NCI-H524 treated with DMSO at 0.1 percent for 48 hours (cell line): Measurements from ENCODE around the gene UGT1A10.
"Not testable (repeated sequence)": the region's sequence is repeated elsewhere in the genome, so short reads cannot be mapped to it uniquely, and the experiment has no call there.

Experiments used
- DNase-seq: peaks from one replicate; lab custom pipeline; 2025; lab: John Stamatoyannopoulos, UW

The UGT1A10 gene

DNA sequence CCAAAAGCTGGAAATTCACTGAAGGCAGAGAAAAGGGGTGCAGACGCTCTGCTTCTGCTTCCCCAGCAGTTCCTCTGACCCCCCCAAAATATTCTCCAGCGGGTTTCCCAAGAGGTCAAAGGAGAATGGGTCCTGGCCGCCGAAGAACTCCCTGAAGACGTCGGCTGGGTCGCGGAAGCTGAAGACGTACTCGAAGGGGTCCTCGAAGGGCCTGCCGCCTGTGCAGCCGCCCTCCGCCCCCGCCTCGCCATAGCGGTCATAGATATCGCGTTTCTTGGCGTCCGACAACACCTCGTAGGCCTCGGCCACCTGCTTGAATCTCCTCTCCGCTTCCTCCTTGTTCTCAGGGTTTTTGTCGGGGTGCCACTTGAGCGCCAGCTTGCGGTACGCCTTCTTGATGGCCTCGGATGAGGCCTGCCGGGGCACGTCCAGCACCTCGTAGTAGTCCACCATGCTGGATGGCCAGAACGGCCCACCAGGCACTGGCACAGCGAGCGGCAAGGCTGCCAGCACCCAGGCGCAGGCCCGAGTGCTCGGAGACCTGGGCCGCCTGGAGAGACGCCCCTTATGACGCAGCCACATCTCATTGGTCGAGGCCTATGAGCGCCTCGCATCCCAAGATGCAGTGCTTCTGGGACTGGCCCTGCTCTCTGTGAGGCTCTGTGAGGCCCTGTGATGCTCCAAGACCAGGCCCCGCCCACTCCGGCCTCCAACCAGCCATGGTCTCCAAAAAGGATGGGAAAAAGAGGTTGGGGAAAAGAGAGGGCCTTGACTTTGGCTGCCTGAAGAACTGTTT lies 107.4 kb downstream of the UGT1A10 start:
- DNase-seq: no peak

DNA sequence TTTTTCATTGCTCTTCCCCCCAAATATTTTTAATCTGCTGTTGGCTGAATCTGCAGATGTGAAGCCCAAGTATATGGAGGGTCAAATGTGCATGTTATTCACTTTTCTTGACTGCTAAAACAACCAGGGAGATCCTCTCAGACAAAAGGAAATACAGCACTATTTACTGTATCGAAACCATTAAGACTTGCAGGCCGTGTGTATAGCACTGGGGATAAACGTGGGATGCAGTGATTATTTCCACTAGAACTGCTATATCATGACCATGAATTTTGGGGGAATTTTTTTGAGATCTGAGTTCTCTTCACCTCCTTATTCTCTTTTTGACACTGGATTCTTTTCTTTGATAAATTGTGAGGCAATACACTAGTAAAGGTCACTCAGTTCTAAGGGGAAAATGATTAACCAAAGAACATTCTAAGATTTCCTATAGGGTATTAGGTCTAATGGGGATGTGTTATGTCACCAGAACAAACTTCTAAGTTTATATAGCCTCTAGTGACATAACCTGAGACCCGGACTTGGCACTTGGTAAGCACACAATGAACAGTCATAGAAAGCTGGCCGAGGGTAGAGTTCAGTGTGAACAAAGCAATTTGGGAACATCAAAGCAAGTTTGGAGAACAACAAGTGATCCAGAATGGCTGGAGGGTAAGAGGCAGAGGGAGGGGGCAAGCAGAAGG lies 109.0 kb downstream of the UGT1A10 start:
- DNase-seq: no peak

DNA sequence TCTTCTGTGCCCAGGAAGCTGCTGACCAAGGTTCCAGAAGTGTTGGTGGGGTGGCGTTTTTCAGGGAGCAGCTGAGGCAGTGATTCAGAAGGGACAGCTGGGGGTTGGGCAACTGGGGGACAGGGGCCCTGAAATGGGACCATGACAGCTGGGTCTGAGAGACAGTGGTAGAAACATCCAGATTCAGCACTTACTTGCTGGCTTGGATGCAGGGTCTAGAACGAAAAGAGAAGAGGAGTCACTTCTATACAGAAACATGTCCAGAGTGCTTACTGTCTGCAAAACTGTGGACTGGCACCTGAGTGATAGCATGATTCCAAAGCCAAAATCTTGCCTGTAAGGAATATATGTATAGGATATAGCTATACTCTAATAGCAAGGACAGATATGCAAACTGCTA lies 109.6 kb downstream of the UGT1A10 start:
- not testable (repeated sequence) for DNase-seq

DNA sequence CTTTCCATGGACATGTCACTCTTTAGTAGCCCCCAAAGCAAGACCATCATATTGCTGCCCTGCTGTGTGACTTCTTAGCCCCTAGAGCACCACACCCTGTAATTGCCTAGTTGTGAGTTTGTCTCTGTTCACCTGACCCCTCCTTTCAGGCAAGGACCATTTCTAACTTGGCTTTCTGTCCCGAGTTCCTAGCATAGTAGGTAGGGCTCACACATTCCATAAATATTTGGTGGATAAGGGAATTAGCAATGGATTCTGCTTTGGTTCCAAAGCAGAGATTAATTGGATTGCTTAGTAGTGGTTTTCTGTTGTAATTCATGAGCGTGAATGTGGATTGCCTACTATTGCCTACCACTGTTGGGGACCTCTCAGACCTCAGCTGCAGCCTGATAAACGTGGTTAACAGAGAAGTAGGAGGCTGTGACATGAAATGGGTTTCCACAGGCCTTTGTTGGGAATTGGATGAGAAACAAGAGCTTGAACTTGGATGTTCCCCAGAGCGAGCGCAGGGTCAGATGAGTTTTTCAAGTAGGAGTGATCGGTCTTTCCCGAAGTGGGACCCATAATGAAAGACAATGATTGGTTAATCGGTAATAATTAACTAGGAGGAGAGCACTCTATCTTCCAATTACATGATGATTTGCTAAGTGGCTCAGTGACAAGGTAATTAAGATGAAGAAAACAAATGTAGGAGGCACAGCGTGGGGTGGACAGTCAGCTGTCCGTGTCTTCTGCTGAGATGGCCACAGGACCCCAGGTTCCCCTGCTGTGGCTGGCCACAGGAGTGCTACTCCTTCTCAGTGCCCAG lies 110.4 kb downstream of the UGT1A10 start:
- no peak for DNase-seq

DNA sequence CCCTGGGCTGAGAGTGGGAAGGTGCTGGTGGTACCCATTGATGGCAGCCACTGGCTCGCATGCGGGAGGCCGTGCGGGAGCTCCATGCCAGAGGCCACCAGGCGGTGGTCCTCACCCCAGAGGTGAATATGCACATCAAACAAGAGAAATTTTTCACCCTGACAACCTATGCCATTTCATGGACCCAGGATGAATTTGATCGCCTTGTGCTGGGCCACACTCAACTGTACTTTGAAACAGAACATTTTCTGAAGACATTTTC lies 111.0 kb downstream of the UGT1A10 start:
- no peak for DNase-seq

DNA sequence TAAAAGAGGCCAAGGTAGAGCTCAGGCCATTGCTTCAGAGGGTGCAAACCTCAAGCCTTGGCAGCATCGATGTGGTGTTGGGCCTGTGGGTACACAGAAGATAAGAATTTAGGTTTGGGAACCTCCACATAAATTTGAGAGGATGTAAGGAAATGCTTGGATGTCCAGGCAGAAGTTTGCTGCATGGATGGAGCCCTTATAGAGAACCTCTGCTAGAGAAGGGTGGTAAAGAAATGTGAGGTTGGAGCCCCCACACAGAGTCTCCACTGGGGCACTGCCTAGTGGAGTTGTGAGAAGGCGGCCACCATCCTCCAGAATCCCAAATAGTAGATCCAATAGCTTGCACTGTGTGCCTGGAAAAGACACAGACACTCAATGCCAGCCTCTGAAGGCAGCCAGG lies 114.4 kb downstream of the UGT1A10 start:
- not testable (repeated sequence) for DNase-seq

DNA sequence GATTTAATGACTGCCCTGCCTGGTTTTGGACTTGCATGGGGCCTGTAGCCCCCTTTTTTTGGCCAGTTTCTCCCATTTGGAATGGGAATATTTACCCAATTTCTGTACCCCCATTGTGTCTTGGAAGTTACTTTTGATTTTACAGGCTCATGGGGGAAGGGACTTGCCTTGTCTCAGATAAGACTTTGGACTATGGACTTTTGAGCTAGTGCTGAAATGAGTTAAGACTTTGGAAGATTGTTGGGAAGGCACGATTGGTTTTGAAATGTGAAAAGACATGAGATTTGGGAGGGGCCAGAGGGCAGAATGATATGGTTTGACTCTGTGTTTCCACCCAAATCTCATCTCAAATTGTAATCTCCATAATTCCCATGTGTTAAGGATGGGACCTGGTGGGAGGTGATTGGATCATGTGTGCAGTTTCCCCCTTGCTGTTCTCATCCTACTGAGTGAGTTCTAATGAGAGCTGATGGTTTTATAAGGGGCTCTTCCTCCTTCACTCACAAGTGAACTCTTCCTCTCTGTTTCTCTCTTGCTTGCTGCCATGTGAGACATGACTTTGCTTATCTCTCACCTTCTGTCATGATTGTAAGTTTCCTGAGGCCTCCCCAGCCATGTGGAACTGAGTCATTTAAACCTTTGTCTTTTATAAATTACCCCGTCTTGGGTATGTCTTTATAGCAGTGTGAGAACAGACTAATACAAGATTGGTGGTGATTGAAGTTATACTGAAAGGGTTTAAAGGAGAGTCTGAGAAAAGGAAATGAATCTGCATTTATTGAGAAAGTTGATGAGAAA lies 115.2 kb downstream of the UGT1A10 start:
- DNase-seq: not testable (repeated sequence)

DNA sequence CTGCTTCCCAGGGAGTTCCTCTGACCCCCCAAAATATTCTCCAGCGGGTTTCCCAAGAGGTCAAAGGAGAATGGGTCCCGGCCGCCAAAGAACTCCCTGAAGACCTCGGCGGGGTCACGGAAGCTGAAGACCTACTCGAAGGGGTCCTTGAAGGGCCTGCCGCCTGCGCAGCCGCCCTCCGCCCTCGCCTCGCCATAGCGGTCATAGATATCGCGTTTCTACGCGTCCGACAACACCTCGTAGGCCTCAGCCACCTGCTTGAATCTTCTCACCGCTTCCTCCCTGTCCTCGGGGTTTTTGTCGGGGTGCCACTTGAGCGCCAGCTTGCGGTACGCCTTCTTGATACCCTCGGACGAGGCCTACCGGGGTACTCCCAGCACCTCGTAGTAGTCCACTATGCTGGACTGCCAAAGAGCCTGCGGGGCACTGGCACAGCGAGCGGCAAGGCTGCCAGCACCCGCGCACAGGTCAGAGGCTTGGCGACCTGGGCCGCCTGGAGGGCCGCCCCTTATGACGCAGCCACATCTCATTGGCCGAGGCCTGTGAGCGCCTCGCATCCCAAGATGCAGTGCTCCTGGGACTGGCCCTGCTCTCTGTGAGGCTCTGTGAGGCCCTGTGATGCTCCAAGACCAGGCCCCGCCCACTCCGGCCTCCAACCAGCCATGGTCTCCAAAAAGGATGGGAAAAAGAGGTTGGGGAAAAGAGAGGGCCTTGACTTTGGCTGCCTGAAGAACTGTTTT lies 118.8 kb downstream of the UGT1A10 start:
- no peak for DNase-seq

DNA sequence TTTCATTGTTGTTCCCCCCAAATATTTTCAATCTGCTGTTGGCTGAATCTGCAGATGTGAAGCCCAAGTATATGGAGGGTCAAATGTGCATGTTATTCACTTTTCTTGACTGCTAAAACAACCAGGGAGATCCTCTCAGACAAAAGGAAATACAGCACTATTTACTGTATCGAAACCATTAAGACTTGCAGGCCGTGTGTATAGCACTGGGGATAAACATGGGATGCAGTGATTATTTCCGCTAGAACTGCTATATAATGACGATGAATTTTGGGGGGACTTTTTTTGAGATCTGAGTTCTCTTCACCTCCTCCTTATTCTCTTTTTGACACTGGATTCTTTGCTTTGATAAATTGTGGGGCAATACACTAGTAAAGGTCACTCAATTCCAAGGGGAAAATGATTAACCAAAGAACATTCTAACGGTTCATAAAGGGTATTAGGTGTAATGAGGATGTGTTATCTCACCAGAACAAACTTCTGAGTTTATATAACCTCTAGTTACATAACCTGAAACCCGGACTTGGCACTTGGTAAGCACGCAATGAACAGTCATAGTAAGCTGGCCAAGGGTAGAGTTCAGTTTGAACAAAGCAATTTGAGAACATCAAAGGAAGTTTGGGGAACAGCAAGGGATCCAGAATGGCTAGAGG lies 120.3 kb downstream of the UGT1A10 start:
- no peak for DNase-seq

DNA sequence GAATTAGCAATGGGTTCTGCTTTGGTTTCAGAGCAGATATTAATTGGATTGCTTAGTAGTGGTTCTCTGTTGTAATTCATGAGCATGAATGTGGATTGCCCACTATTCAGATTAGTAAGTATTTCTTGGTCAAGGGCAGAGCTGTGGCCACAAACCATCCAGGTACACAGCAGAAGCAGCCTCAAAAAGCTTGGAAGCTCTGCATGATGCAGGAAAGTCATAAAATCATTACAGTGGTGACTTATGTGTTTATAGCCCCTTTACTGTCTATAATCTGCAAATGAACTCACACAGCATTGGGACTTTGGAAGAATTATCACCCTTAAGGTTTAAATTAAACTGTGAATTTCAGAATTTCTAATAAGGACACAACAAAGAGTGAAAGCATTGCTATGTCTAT lies 121.9 kb downstream of the UGT1A10 start:
- DNase-seq: no peak

DNA sequence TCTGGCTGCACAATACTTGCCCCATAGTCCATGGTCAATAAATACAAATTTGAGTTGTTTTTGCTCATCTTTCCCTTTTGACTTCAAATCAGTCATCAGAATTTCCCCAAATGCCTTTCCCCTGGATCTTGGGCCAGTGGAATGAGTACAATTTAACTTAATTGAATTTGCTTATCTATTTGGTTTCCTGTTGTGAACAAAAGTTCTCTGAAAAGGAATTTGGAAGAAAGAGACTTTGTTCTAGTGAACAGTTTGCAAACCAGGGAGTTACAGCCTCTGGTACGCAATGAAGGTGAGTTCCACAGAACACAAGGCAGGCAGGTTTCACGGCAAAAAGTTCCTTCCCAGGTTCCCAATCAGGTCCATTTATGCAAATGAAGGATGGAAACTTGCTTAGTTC lies 122.6 kb downstream of the UGT1A10 start:
- no peak for DNase-seq

DNA sequence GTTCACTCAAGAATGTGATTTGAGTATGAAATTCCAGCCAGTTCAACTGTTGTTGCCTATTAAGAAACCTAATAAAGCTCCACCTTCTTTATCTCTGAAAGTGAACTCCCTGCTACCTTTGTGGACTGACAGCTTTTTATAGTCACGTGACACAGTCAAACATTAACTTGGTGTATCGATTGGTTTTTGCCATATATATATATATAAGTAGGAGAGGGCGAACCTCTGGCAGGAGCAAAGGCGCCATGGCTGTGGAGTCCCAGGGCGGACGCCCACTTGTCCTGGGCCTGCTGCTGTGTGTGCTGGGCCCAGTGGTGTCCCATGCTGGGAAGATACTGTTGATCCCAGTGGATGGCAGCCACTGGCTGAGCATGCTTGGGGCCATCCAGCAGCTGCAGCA lies 123.8 kb downstream of the UGT1A10 start, which contains the start of gene UGT1A1:
Gene UGT1A1 (plus strand): TSS at position 228 of the 400 bp plus-strand sequence. CDS start 18 bp downstream, at position 246.
- DNase-seq: no peak

DNA sequence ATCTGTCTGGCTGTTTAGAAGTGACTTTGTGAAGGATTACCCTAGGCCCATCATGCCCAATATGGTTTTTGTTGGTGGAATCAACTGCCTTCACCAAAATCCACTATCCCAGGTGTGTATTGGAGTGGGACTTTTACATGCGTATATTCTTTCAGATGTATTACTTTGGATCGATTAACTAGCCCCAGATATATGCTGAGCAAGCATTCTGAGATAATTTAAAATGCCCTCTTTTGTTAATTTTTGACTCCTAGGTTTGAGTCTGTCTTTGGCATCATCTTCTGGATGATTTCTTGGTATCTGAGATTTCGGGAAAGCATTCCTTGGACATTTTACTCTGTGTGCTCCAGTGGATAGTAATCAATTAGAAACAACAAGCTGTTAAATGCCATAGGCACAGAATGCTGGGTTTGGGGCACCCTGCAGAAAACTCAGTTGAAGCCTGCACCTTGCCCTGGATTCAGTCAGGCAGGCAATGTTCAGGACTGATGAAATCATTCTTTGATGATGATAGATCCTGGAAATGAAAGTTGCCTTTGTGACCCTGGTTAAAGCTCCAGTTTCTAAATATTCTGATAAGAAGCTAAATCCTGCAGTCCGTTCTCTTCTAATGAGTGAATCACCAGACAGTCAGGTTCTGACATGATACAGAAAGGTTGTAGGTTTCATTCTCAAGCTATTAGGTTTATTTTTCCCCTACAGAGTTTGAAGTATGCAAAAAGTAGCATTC lies 125.0 kb downstream of the UGT1A10 start:
- no peak for DNase-seq

DNA sequence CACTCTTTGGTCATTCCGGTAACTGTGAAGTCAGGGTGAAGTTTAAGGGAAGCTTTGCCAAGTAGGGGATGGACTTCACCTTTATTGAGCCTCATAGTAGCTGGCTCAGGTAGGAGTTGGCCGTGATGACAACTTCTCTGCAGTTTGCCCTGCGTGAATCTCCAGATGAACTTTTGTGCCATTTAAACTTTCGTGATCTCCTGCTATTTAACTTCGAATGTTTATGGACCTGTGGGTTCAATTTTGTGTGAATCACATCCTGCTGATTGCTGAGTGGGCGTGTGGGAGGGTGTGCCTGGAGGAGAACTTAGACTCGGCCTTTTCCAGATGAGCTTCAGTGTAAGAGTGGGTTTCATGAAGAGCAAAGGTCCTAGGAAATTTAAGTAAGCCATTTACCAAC lies 128.0 kb downstream of the UGT1A10 start:
- DNase-seq: no peak

DNA sequence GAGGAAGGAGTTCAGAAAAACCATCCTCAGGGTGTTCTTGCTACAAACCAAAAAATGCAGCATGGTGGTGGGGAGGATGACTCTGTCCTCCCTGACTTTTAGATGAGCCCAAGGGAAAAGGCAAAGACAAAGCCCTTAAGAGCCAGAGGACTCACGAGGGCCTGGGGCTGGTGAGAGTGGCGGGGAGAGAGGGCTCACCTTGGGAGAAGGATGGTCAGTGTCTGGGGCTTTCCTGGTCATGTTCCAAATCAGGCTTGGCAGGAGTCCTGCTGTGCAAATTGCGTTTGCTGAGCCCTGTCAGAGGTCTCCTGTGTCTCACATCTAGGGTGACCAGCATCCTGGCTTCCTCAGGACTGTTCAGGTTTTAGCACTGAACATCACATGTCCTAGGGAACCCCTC lies 128.5 kb downstream of the UGT1A10 start:
- DNase-seq: no peak

DNA sequence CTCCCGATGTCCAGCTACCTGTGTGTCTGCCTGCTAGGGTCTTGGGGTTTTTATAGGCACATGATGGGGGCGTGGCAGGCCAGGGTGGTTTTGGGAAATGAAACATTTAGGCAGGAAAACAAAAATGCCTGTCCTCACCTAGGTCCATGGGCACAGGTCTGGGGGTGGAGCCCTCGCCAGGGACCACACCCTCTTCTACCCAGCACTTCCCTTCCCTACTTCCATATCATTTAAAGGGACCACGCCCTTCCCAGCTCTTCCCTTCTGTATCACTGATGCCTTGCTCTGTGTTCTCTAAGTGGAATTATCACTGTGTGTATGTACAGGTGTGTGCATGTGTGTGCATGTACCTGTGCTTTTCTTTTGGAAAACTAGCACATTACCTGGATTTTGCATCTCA lies 130.2 kb downstream of the UGT1A10 start:
- DNase-seq: no peak

DNA sequence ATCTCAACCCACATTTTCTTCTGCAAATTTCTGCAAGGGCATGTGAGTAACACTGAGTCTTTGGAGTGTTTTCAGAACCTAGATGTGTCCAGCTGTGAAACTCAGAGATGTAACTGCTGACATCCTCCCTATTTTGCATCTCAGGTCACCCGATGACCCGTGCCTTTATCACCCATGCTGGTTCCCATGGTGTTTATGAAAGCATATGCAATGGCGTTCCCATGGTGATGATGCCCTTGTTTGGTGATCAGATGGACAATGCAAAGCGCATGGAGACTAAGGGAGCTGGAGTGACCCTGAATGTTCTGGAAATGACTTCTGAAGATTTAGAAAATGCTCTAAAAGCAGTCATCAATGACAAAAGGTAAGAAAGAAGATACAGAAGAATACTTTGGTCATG lies 131.8 kb downstream of the UGT1A10 start:
- no peak for DNase-seq

DNA sequence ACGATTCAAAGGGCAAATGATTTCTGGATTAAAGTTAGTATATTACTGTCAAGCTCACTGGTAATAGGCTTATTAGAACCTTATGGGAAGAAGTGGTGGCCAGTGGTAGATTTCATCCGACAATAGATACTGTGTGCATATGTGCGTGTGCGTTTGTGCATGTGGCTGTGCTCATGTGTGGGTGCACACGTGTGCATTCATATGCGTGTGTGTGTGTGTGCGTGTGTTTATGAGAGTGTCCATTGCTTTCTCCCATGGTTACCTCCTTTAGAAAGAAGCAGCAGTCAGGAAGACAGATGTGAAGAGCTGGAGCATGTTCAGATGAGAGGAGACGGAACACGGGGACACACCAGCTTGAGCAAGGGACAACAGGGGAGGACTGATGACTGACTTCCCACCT lies 133.0 kb downstream of the UGT1A10 start:
- no peak for DNase-seq

DNA sequence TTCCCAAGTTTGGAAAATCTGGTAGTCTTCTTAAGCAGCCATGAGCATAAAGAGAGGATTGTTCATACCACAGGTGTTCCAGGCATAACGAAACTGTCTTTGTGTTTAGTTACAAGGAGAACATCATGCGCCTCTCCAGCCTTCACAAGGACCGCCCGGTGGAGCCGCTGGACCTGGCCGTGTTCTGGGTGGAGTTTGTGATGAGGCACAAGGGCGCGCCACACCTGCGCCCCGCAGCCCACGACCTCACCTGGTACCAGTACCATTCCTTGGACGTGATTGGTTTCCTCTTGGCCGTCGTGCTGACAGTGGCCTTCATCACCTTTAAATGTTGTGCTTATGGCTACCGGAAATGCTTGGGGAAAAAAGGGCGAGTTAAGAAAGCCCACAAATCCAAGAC lies 135.9 kb downstream of the UGT1A10 start:
- no peak for DNase-seq

DNA sequence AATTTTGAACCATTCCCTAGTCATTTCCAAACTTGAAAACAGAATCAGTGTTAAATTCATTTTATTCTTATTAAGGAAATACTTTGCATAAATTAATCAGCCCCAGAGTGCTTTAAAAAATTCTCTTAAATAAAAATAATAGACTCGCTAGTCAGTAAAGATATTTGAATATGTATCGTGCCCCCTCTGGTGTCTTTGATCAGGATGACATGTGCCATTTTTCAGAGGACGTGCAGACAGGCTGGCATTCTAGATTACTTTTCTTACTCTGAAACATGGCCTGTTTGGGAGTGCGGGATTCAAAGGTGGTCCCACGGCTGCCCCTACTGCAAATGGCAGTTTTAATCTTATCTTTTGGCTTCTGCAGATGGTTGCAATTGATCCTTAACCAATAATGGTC lies 136.3 kb downstream of the UGT1A10 start:
- no peak for DNase-seq
